ENCODE measurements around the gene STK24. TPM values are rescaled to one million over a fixed set of nuclear protein-coding genes. Genes with fewer than 3 reads are reported as not detected.

STK24 gene
- total RNA-seq, 1 experiment from 2014 or later, result 55.3 TPM

DNA sequence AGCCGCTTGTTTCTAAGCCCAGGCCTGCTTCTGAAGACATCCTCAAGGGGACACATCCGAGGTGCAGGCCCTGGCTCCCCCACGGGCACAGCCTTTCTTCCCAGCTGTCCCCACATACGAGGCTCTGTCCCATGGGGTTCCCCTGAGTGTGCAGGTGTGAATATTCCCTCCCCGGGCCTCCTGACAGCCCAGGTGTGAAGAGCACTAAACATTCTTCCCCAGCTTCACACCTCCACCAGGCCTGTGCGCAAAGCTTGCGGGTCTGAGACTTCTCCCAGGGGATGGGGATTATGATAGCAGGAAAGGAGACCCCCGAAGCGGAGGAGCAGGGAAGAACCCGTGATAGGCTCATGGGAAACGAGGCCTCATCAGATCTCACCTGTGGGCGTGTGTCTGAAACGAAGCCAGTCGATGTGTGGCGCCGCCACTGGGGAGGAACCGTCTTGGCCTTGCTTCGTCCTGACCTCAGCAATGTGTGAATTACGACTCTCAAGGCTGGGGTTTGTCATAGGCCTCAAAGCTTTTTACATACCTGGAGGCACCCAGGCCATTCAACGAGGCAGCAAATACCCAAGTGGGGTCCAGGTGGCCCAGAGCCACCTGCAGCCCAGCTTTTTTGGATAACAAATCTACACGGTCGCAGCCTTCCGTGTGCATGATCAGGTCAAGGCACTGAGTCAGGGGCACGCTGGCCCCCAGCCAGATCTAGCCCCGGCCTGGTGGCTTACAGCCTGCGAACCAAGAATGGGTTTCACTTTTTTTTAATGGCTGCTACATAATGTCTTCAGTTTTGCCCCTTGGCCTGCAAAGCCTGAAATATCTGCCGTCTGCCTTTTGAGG is 134.3 kb downstream of the STK24 start:
- in situ Hi-C loops (cut with HindIII; ENCODE audit: low pct_unique_long_range_greater_than_20kb, low sequenced_read_pairs), result no loop called here
- DNase-seq (ENCODE audit: low read depth, low spot score), result no peak

DNA sequence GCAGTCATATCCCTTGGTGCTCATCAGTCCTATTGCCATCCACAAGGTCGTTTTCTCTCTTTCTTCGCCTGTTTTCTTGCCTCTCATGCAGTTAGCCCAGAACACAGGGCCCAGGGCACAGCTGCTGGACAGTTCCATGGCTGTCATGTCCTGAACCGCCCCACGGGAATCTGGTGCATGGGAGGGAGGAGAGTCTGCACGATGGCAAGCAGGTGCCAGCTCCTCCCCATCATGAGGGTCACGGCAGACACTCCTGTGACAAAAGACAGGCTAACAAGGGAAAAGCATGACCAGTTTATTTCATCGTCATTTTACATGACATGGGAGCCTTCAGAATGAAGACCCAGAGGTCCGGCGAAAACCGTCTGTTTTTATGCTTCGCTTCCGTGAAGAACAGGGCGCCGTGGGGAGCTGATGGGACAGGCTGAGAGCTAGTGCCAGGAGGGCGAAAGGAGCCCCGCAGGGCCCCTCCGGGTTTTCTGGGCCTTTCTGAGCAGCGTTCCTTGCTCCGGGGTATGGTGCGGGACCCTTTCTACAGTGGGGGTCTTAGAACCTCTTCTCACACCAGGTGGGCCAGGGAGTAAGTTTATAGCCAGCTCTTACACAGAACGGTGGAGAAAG is 135.7 kb downstream of the STK24 start:
- in situ Hi-C loops (cut with HindIII; ENCODE audit: low pct_unique_long_range_greater_than_20kb, low sequenced_read_pairs), result no loop called here
- DNase-seq (ENCODE audit: low read depth, low spot score), result no peak

GRCh38 chr13:98440390-98441055 is 136.4 kb downstream of the STK24 start:
- in situ Hi-C loops (cut with HindIII; ENCODE audit: low pct_unique_long_range_greater_than_20kb, low sequenced_read_pairs), result no loop called here
- DNase-seq (ENCODE audit: low read depth, low spot score), result no peak

- no peak for DNase-seq (ENCODE audit: low read depth, low spot score)
- in situ Hi-C loops (cut with HindIII; ENCODE audit: low pct_unique_long_range_greater_than_20kb, low sequenced_read_pairs), result no loop called here
These were observed 137.0 kb downstream of the STK24 start for GRCh38 chr13:98439896-98440295.

DNA sequence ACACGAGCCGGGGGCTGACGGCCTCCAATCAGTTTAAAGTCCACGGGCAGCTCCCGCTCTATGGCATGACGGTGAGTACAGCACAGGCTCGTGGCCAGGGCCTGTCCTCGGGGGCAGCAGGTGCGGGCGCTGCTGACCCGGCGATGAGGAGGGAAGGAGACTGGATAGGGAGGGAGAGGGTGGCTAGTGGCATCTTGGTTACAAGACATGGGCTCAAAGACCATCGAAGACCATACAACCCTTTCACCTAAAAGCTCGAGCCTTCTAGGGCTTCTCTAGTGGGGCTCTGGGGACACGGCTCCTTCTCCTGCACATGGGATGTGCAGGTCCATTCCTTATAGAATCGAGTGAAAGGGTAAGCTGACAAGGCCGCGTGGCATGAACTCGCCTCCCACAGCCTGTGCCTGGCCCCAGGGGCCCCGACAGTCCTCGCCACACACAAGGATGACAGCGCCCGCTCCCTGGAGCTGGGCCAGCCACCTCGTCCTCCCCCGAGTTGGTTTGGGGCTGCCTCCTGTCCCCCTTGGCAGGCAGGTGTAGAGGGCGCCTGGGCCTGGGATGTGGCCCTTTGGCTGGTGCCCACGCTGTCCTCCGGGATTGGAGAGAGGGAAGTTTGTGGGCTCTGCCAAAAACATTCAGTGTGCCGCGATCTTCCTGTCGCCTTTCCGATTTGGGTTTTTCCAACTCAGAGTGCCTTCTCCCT is 137.6 kb downstream of the STK24 start:
- in situ Hi-C loops (cut with HindIII; ENCODE audit: low pct_unique_long_range_greater_than_20kb, low sequenced_read_pairs), result no loop called here
- DNase-seq (ENCODE audit: low read depth, low spot score), result no peak

DNA sequence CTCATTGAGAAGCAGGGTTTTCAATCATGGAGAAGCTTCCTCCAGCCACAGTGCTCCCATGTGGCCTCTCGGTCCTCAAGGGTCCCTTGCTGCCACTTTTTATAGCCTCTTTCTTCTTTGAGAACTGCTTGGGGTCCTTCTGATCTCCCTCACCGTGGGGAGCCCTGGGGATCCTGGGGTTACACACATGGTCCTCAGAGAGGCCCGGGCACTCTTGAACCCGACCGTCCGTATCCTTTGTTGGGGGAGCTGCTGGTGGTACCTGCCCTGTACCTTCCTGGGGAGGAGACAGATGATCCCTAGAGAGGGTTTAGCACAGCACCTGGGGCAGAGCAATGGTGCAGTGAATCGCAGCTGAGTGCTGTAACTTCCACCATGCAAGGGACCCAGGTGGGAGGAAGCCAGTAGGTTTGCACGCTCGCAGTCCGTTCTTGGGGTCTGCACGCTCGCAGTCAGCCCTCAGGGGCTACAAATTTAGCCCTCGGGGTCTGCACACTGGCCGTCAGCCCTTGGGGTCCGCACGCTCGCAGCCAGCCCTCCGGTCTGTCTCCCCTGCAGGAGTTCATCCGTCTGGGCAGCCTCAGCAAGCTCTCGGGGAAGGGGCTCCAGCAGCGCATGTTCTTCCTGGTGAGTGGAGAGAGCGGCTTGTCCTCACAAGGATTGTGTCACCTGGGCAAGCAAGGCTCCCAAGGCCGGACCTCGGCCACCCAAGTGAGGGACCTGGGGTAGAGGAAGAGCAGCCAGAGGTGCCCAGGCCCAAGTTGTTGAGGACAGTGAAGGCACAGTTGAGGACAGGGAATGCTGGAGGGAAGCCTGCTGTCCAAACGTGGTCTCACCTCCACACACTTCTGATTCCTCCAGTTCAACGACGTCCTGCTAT is 138.4 kb downstream of the STK24 start:
- in situ Hi-C loops (cut with HindIII; ENCODE audit: low pct_unique_long_range_greater_than_20kb, low sequenced_read_pairs), result no loop called here
- DNase-seq (ENCODE audit: low read depth, low spot score), result no peak

- in situ Hi-C loops (cut with HindIII; ENCODE audit: low pct_unique_long_range_greater_than_20kb, low sequenced_read_pairs), result no loop called here
- no peak for DNase-seq (ENCODE audit: low read depth, low spot score)
These were observed 140.5 kb downstream of the STK24 start for GRCh38 chr13:98436233-98436910.

DNA sequence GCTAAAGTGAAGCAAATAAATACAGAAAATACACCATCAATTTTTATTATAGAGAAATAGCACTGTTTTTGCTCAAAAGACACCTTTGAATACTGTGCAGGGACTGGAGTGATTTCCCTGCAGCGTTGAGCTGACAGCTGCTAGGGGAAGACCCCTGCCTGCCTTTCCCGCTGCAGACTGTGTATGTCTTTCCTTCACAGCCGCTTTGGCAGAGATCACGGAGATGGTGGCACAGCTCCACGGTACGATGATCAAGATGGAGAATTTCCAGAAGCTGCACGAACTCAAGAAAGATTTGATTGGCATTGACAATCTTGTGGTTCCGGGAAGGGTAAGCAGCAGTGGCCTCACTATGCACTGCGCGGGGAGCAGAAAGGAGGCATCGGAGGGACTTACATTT is 141.5 kb downstream of the STK24 start:
- in situ Hi-C loops (cut with HindIII; ENCODE audit: low pct_unique_long_range_greater_than_20kb, low sequenced_read_pairs), result no loop called here
- no peak for DNase-seq (ENCODE audit: low read depth, low spot score)

DNA sequence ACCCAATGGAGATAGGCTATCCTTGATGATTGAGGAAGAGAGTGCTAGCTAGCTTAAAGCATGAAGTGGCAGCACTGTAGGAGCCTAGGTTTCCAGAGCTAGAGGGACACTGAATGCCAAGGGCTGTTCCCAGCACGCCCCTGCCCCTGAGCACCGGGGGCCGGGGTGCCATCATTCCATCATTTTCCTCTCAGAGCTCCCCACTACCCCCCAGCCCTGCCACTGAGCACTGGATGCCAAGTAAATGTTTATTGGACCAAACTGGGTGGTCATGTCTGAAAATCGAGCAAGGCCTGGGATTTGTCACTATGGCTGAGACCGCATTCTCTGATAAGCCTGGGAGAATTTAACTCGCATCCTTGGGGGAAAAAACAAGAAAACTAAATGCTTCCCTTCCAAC is 142.8 kb downstream of the STK24 start:
- in situ Hi-C loops (cut with HindIII; ENCODE audit: low pct_unique_long_range_greater_than_20kb, low sequenced_read_pairs), result no loop called here
- no peak for DNase-seq (ENCODE audit: low read depth, low spot score)

- no peak for DNase-seq (ENCODE audit: low read depth, low spot score)
- in situ Hi-C loops (cut with HindIII; ENCODE audit: low pct_unique_long_range_greater_than_20kb, low sequenced_read_pairs), result no loop called here
These were observed 143.3 kb downstream of the STK24 start for GRCh38 chr13:98433654-98434053.

DNA sequence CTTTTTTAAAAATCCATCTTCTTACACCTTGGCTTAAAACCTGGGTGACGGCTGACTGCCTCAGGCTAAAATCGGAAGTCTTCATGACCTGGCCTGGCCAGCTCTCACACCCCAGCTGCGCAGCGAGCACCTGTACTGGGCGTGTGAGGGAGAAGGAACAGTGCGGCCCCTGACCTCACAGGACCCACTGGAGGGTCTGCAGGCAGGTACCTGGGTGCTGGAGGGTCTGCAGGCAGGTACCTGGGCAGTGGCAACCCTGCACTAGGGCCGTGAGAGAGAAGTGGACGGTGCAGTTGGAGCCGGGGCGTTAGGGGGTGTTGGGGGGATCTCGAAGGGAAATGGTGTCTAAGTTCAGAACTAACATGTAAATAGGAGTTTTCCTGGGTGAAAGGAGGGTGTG is 144.3 kb downstream of the STK24 start:
- in situ Hi-C loops (cut with HindIII; ENCODE audit: low pct_unique_long_range_greater_than_20kb, low sequenced_read_pairs), result no loop called here
- DNase-seq (ENCODE audit: low read depth, low spot score), result no peak

DNA sequence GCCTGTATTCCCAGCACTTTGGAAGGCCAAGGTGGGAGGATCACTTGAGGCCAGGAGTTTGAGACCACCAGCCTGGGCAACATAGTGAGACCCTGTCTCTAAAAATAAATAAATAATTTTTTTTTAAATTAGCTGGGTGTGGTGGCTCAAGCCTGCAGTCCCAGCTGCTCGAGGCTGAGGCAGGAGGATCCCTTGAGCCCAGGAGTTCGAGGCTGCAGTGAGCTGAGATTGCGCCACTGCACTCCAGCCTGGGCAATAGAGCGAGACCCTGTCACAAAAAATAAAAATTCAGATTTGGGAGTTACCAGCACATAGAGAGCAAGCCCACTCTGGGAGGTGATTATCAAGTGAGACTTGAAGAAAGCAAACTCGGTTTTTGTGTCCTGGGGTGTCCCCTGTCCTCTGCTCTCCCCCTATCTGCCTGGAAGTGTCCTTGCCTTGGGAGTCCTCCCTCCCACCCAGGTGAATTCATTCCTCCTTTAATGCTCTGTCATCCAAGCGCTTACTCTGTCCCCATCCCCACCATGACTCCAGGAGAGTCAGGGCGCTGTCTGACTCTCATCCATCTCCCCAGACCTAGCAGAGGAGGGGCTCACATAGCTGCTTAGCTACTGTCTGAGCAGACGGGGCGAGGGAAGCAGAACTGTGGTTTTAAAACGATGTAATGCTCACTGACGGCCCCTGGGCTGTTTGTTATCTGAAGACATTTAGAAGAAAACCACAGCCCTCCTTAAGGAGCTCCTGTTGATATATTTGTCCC is 146.8 kb downstream of the STK24 start:
- no peak for DNase-seq (ENCODE audit: low read depth, low spot score)
- in situ Hi-C loops (cut with HindIII; ENCODE audit: low pct_unique_long_range_greater_than_20kb, low sequenced_read_pairs), result no loop called here

DNA sequence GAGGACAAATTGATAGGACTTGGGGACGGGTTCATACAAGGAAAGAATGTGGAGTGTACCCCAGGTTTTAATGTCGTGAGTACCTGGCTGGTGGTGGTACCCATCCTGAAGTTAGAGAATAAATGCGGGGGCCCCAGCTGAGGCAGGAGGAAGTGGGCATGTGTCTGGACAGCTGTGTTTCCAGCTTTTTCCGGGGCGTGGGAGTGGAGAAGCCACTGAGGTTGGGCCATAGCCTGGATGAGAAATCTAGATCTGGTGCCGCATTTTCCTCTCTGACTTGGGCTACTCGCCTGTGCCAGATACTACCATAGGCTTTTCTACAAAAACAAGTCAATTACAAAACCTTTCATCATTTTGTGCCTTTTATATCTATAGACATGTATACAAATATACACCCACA is 147.4 kb downstream of the STK24 start:
- DNase-seq (ENCODE audit: low read depth, low spot score), result no peak
- in situ Hi-C loops (cut with HindIII; ENCODE audit: low pct_unique_long_range_greater_than_20kb, low sequenced_read_pairs), result no loop called here

DNA sequence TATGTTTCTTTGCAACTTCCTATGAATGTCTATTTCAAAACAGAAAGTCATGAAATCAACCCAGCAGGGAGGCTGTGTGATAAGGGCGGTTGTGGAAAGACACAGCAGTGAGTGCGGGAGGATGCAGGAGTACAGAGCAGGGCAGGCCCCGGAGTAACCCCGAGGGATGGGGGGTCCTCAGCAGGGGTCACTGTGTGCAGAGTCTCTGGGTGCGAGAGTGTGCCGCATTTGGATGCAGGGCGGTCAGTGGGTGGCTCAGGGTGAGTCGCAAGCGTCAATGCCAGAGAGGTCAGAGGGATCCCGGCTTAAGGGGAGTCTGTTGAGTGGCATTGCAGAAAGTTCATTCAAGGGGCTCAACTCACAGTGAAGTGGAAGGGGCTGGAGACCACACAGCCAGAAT is 147.8 kb downstream of the STK24 start:
- no peak for DNase-seq (ENCODE audit: low read depth, low spot score)
- in situ Hi-C loops (cut with HindIII; ENCODE audit: low pct_unique_long_range_greater_than_20kb, low sequenced_read_pairs), result no loop called here

GRCh38 chr13:98428256-98428966 is 148.5 kb downstream of the STK24 start:
- in situ Hi-C loops (cut with HindIII; ENCODE audit: low pct_unique_long_range_greater_than_20kb, low sequenced_read_pairs), result no loop called here
- no peak for DNase-seq (ENCODE audit: low read depth, low spot score)

All from SK-MEL-5 (cell line).